ENCODE data around the gene MRPL20.

DNA sequence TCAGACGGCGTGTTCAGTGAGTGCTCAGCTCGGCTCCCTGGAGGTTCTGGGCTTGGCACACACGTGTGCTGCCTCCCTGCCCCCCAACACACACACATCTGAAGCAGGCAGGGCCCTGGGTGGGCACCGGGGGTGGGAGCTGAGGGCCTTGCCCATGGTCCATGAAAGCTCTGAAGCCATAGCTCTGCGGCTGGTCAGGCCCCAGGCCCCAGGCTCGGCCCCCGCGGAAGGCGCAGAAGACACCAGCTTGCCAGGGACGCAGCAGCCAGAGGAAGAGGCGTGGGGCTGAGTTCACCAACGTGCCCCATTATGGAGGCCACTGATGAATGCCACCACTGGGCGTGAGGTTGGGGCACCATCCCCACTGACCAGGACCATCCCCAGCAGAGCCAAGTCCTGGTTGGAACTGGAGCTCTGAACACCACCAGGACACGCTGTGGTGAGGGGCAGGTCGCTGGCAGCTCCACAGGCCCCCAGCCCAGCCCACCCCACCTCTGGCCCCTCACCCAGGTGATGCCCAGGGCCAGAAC is 36.3 kb downstream of the MRPL20 start:
- no peak for TF ChIP-seq BHLHE40 (IDR thresholded peaks at IDR 0.05; ENCODE audit: borderline replicate concordance)
- TF ChIP-seq SP1 (IDR thresholded peaks at IDR 0.05): no peak
- TF ChIP-seq TARDBP (IDR thresholded peaks at IDR 0.05): no peak
- TF ChIP-seq HDGF (IDR thresholded peaks at IDR 0.05; ENCODE audit: borderline replicate concordance): no peak
- TF ChIP-seq FOXM1 (IDR thresholded peaks at IDR 0.05; ENCODE audit: borderline replicate concordance): no peak
- TF ChIP-seq ZNF384 (IDR thresholded peaks at IDR 0.05): no peak
- TF ChIP-seq LEF1 (IDR thresholded peaks at IDR 0.05; ENCODE audit: borderline replicate concordance): no peak
- no peak for TF ChIP-seq ELF4 (IDR thresholded peaks at IDR 0.05)
